Measurements from ENCODE around the gene TTC28. TPM values are rescaled to one million over a fixed set of nuclear protein-coding genes. Genes with fewer than 3 reads are reported as not detected.

The TTC28 gene
- total RNA-seq, 1 donor from 2014 or later, result 7.9 TPM

GRCh38 chr22:28102151-28102812 is 577.4 kb downstream of the TTC28 start:
- intact Hi-C loops (cut with micrococcal nuclease), result no loop called here
- POLR2A ChIA-PET, result interaction anchor here (0.6 to 0.7 kb wide), 2 partner anchors 72 to 1426 kb away, joined by 3 to 5 read pairs; no protein-coding TSS in a partner anchor
- no peak for ATAC-seq (ENCODE audit: low read depth)
- Mint-ChIP-seq H3K4me1 (no peaks in the 10 kb centered on the region), H3K27ac (no peak overlapping the region), H3K4me3 (no peak overlapping the region), H3K9me3 (no peaks in the 10 kb centered on the region), H3K27me3 (no peaks in the 10 kb centered on the region), H3K36me3 (ENCODE audit: low read depth) (peaks cover 2% of the 10 kb centered on the region)
- CTCF ChIA-PET, result no interaction called here
- no peak for TF ChIP-seq CTCF (IDR thresholded peaks at IDR 0.05)
- no peak for DNase-seq

- Mint-ChIP-seq H3K27ac (no peak overlapping the region), H3K27me3 (no peaks in the 10 kb centered on the region), H3K4me1 (no peaks in the 10 kb centered on the region), H3K9me3 (no peaks in the 10 kb centered on the region), H3K4me3 (no peak overlapping the region), H3K36me3 (ENCODE audit: low read depth) (peaks cover 2% of the 10 kb centered on the region)
- ATAC-seq (ENCODE audit: low read depth), result no peak
- ChIA-PET POLR2A (no interaction called here), CTCF (no interaction called here)
- TF ChIP-seq CTCF (IDR thresholded peaks at IDR 0.05), result no peak
- intact Hi-C loops (cut with micrococcal nuclease), result no loop called here
- DNase-seq, result no peak
These were observed 582.0 kb downstream of the TTC28 start for GRCh38 chr22:28097627-28098026.

GRCh38 chr22:28096161-28096560 is 583.5 kb downstream of the TTC28 start:
- no peak for ATAC-seq (ENCODE audit: low read depth)
- Mint-ChIP-seq H3K9me3 (no peaks in the 10 kb centered on the region), H3K4me1 (no peaks in the 10 kb centered on the region), H3K36me3 (ENCODE audit: low read depth) (peaks cover 2% of the 10 kb centered on the region), H3K4me3 (no peak overlapping the region), H3K27me3 (no peaks in the 10 kb centered on the region), H3K27ac (no peak overlapping the region)
- ChIA-PET POLR2A (no interaction called here), CTCF (no interaction called here)
- TF ChIP-seq CTCF (IDR thresholded peaks at IDR 0.05), result no peak
- DNase-seq, result no peak
- intact Hi-C loops (cut with micrococcal nuclease), result no loop called here

- ChIA-PET CTCF (no interaction called here), POLR2A (no interaction called here)
- Mint-ChIP-seq H3K9me3 (no peaks in the 10 kb centered on the region), H3K27me3 (no peaks in the 10 kb centered on the region), H3K36me3 (ENCODE audit: low read depth) (peaks cover 2% of the 10 kb centered on the region), H3K4me3 (no peak overlapping the region), H3K4me1 (no peaks in the 10 kb centered on the region), H3K27ac (no peak overlapping the region)
- intact Hi-C loops (cut with micrococcal nuclease), result no loop called here
- ATAC-seq (ENCODE audit: low read depth), result no peak
- no peak for TF ChIP-seq CTCF (IDR thresholded peaks at IDR 0.05)
- no peak for DNase-seq
These were observed 584.1 kb downstream of the TTC28 start for GRCh38 chr22:28095316-28096095.

- intact Hi-C loops (cut with micrococcal nuclease), result no loop called here
- POLR2A ChIA-PET, result no interaction called here
- no peaks in the 10 kb centered on the region for H3K9me3 Mint-ChIP-seq
- H3K27me3 Mint-ChIP-seq, result no peaks in the 10 kb centered on the region
- CTCF ChIA-PET, result no interaction called here
- DNase-seq (no peak), ATAC-seq (ENCODE audit: low read depth) (no peak)
- no peak overlapping the region for H3K4me3 Mint-ChIP-seq
- no peaks in the 10 kb centered on the region for H3K4me1 Mint-ChIP-seq
- no peak for TF ChIP-seq CTCF (IDR thresholded peaks at IDR 0.05)
- H3K36me3 Mint-ChIP-seq (ENCODE audit: low read depth), result peaks cover 2% of the 10 kb centered on the region
- no peak overlapping the region for H3K27ac Mint-ChIP-seq
These were observed 584.9 kb downstream of the TTC28 start for GRCh38 chr22:28094771-28095170.
